SH-SY5Y (cell line): Measurements from ENCODE around the gene NAV2.

Experiments used
- GATA2 ChIP-seq: IDR thresholded peaks from 2 replicates; pipeline ENCODE4 v1.6.1; 2011; ENCODE audit warnings: mild to moderate bottlenecking, low read depth, low read length
- GATA3 ChIP-seq: IDR thresholded peaks from 2 replicates; pipeline ENCODE4 v1.6.1; 2011; ENCODE audit warnings: low read depth, mild to moderate bottlenecking, low read length, moderate library complexity

DNA sequence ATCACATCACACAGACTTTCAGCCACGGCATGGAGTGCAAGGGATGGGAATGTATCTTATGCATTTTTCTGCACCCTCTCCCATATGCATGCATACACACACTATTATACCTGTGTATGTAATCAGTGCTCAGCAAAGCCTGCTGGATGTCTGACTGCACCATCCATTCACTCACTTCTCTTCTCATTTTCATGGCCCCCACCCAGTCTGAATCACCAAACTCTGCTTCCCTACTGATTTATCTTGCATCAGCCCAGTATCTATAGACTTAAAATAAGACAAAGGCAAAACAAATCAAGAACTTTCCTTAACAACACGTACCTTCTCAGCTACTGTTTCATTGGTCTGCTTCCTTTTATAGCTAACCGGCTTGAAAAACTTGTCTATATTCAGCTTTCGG, 426.1 kb downstream of the NAV2 start:
- TF ChIP-seq GATA3 (no peak), GATA2 (no peak)
